ENCODE data around the gene LDLRAD4. TPM values are rescaled to one million over a fixed set of nuclear protein-coding genes. Genes with fewer than 3 reads are reported as not detected.

The LDLRAD4 gene
- total and polyA plus RNA-seq, 5 donors from 2014 or later = 42.4 to 207 (median 49.8) TPM

DNA sequence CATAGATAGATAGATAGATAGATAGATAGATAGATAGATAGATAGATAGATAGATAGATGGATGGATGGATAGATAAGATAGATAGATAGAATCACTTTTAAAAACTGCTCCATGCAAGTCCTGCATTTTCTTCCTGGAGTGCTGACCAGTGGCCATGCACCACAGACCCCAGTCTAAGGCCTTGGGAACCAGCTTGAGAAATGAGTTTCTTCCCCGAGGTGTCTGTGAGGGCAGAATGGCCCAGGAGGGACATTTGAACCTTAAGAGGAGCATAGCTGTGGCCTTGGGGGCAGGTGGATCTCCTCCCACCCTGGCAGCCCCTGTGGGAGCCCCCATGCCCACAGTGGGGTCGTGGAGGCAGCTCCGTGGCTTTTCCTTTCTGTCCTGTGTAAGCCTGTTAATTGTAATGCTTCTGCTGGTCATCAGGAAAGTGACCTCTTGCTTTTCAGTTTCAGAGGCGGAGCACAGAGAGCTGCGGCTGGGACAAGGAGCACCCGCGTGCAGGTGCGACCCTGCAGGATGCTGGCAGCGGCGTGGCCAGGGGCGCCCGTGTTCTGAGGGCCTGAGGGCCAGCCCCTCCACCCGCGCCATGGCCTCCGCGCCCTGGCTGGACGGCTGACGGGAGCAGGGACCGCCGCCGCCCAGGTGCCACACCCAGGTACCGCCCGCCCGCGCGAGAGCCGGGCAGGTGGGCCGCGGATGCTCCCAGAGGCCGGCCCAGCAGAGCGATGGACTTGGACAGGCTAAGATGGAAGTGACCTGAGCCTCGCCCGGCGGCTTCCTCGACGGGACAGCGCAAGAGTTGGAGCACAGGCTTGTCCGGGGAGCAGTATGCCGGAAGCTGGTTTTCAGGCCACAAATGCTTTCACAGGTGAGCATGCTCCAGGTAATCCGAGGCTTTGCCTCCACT is 168.6 kb downstream of the LDLRAD4 start:
- peaks cover under 1% of the 10 kb centered on the region for H3K27me3 Mint-ChIP-seq
- H3K4me1 Mint-ChIP-seq = peaks cover 44 to 92% (median 55%) of the 10 kb centered on the region in 4 donors
- H3K9me3 Mint-ChIP-seq = no peaks in the 10 kb centered on the region
- H3K36me3 ChIP-seq (ENCODE audit: control insufficient read depth, insufficient read depth, low read length) = peaks cover 54% of the 10 kb centered on the region
- no peak for ATAC-seq (ENCODE audit: low read depth in 2 of 2)
- no peaks in the 10 kb centered on the region for H3K9me3 ChIP-seq (ENCODE audit: control insufficient read depth in 2 of 2, low read length in 2 of 2)
- H3K27ac Mint-ChIP-seq = peak overlapping the region in 2 of 3 donors; percentile 86 to 99
- H3K36me3 Mint-ChIP-seq = peaks cover 35% of the 10 kb centered on the region
- H3K4me3 ChIP-seq (ENCODE audit: low read depth, low read length) = no peak overlapping the region
- peaks cover 62% of the 10 kb centered on the region for H3K4me1 ChIP-seq (ENCODE audit: control insufficient read depth, insufficient read depth, low read length, poor library complexity, severe bottlenecking)
- H3K27me3 ChIP-seq (ENCODE audit: control insufficient read depth, insufficient read depth, low read length) = no peaks in the 10 kb centered on the region
- DNase-seq = no peak
- peak overlapping the region; percentile 99 for H3K27ac ChIP-seq (ENCODE audit: insufficient read depth, low read length, poor library complexity, severe bottlenecking)
- H3K4me3 Mint-ChIP-seq = peak overlapping the region in 3 of 4 donors; percentile 57 to 94 (median 66)

GRCh38 chr18:13387855-13388548 is 169.4 kb downstream of the LDLRAD4 start:
- no peak for DNase-seq
- Histone ChIP-seq H3K27me3 (ENCODE audit: control insufficient read depth, insufficient read depth, low read length) (no peaks in the 10 kb centered on the region), H3K27ac (ENCODE audit: insufficient read depth, low read length, poor library complexity, severe bottlenecking) (no peak overlapping the region), H3K9me3 (ENCODE audit: control insufficient read depth in 2 of 2, low read length in 2 of 2) (no peaks in the 10 kb centered on the region), H3K4me1 (ENCODE audit: control insufficient read depth, insufficient read depth, low read length, poor library complexity, severe bottlenecking) (peaks cover 60% of the 10 kb centered on the region), H3K36me3 (ENCODE audit: control insufficient read depth, insufficient read depth, low read length) (peaks cover 60% of the 10 kb centered on the region), H3K4me3 (ENCODE audit: low read depth, low read length) (no peak overlapping the region)
- Mint-ChIP-seq H3K27me3 (no peaks in the 10 kb centered on the region), H3K36me3 (peaks cover 37% of the 10 kb centered on the region), H3K9me3 (no peaks in the 10 kb centered on the region), H3K4me1 (peaks cover 46 to 92% (median 58%) of the 10 kb centered on the region in 4 donors), H3K27ac (peak overlapping the region; percentile 35 to 71 (median 38)), H3K4me3 (peak overlapping the region in 3 of 4 donors; percentile 23 to 53 (median 28))
- ATAC-seq (ENCODE audit: low read depth in 2 of 2) = no peak

DNA sequence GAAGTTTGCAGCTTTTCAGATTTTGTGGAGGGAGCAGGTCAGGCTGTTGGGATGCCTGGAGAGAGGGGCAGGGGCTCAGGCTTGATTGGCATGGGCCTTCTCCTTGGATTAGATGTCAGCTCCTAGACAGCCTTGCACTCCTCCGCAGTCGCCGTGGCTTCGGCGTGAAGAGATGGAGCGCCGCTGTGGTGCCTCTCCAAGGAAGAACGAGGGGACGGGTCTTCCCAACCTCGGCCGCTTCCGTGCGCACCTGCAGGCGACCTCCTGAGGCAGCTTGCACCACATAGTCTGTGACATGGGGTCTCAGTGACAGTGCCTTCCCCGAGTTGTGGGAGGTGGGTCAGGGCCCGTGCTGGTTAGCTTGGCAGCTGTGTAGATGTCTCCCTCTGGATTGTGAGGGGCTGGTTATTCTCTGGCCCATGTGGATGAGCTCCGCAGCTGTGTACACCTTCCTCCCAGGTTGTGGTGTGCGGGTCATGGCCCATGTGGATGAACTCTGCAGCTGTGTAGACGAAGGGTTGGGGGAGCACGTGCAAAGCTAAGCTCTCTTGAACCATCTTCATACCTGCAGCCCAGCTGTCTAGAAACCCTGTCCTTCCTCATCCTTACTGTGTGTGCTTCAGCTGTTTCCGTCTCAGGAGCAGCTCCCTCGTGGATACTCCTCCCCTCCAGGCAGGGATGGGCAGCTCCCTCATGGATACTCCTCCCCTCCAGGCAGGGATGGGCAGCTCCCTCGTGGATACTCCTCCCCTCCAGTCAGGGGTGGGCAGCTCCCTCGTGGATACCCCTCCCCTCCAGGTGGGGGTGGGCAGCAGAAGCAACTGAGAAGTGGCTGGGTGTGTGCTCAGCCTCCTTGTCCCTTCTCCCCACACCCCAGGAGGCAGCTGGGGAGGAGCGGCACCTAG is 170.3 kb downstream of the LDLRAD4 start:
- H3K9me3 ChIP-seq (ENCODE audit: control insufficient read depth in 2 of 2, low read length in 2 of 2) = no peaks in the 10 kb centered on the region
- peak overlapping the region; percentile 17 for H3K27ac ChIP-seq (ENCODE audit: insufficient read depth, low read length, poor library complexity, severe bottlenecking)
- peaks cover 54 to 92% (median 63%) of the 10 kb centered on the region in 4 donors for H3K4me1 Mint-ChIP-seq
- H3K36me3 Mint-ChIP-seq = peaks cover 41% of the 10 kb centered on the region
- H3K36me3 ChIP-seq (ENCODE audit: control insufficient read depth, insufficient read depth, low read length) = peaks cover 64% of the 10 kb centered on the region
- H3K4me3 ChIP-seq (ENCODE audit: low read depth, low read length) = no peak overlapping the region
- DNase-seq (no peak), ATAC-seq (ENCODE audit: low read depth in 2 of 2) (no peak)
- no peaks in the 10 kb centered on the region for H3K9me3 Mint-ChIP-seq
- peak overlapping the region in 3 of 4 donors; percentile 23 to 53 (median 24) for H3K4me3 Mint-ChIP-seq
- no peaks in the 10 kb centered on the region for H3K27me3 ChIP-seq (ENCODE audit: control insufficient read depth, insufficient read depth, low read length)
- no peaks in the 10 kb centered on the region for H3K27me3 Mint-ChIP-seq
- peak overlapping the region; percentile 67 to 91 (median 71) for H3K27ac Mint-ChIP-seq
- peaks cover 54% of the 10 kb centered on the region for H3K4me1 ChIP-seq (ENCODE audit: control insufficient read depth, insufficient read depth, low read length, poor library complexity, severe bottlenecking)

- Histone ChIP-seq H3K27ac (ENCODE audit: insufficient read depth, low read length, poor library complexity, severe bottlenecking) (peak overlapping the region; percentile 17), H3K9me3 (ENCODE audit: control insufficient read depth in 2 of 2, low read length in 2 of 2) (no peaks in the 10 kb centered on the region), H3K4me3 (ENCODE audit: low read depth, low read length) (no peak overlapping the region), H3K27me3 (ENCODE audit: control insufficient read depth, insufficient read depth, low read length) (no peaks in the 10 kb centered on the region), H3K36me3 (ENCODE audit: control insufficient read depth, insufficient read depth, low read length) (peaks cover 66% of the 10 kb centered on the region), H3K4me1 (ENCODE audit: control insufficient read depth, insufficient read depth, low read length, poor library complexity, severe bottlenecking) (peaks cover 55% of the 10 kb centered on the region)
- DNase-seq (no peak), ATAC-seq (ENCODE audit: low read depth in 2 of 2) (peak in 1 of 2 donors; percentile 33)
- Mint-ChIP-seq H3K4me1 (peaks cover 56 to 91% (median 62%) of the 10 kb centered on the region in 4 donors), H3K27ac (peak overlapping the region; percentile 39 to 91 (median 67)), H3K9me3 (no peaks in the 10 kb centered on the region), H3K36me3 (peaks cover 42% of the 10 kb centered on the region), H3K4me3 (peak overlapping the region in 3 of 4 donors; percentile 24 to 81 (median 66)), H3K27me3 (no peaks in the 10 kb centered on the region)
Observed at GRCh38 chr18:13389491-13390131, 171.1 kb downstream of the LDLRAD4 start.

GRCh38 chr18:13390196-13390595 is 171.6 kb downstream of the LDLRAD4 start:
- Histone ChIP-seq H3K27ac (ENCODE audit: insufficient read depth, low read length, poor library complexity, severe bottlenecking) (peak overlapping the region; percentile 17), H3K4me3 (ENCODE audit: low read depth, low read length) (no peak overlapping the region), H3K4me1 (ENCODE audit: control insufficient read depth, insufficient read depth, low read length, poor library complexity, severe bottlenecking) (peaks cover 56% of the 10 kb centered on the region), H3K9me3 (ENCODE audit: control insufficient read depth in 2 of 2, low read length in 2 of 2) (no peaks in the 10 kb centered on the region), H3K27me3 (ENCODE audit: control insufficient read depth, insufficient read depth, low read length) (no peaks in the 10 kb centered on the region), H3K36me3 (ENCODE audit: control insufficient read depth, insufficient read depth, low read length) (peaks cover 69% of the 10 kb centered on the region)
- Mint-ChIP-seq H3K9me3 (no peaks in the 10 kb centered on the region), H3K27me3 (no peaks in the 10 kb centered on the region), H3K36me3 (peaks cover 46% of the 10 kb centered on the region), H3K4me3 (peak overlapping the region in 2 of 4 donors; percentile 66 to 81), H3K27ac (peak overlapping the region; percentile 39 to 91 (median 67)), H3K4me1 (peaks cover 56 to 91% (median 58%) of the 10 kb centered on the region in 4 donors)
- no peak for DNase-seq
- no peak for ATAC-seq (ENCODE audit: low read depth in 2 of 2)

DNA sequence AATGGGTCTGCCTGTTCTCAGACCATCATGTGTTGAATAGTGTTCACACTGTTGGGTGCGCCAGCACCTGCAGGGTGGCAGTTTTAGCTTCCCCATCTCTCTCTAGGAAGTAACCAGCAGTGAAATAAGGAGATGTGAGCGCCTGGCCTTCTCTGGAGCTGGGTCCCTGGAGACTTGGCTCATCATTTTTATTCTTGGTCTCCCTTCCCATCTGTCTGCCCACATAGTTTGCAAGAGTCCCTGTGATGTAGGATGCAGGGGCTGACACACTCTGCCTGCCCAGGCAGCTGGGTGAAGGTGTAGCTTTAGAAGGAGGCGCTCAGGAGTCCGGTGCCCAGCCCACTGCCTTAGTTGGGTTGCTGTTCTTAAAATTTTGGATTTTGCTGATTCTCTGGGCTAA is 172.2 kb downstream of the LDLRAD4 start:
- Mint-ChIP-seq H3K27me3 (no peaks in the 10 kb centered on the region), H3K36me3 (peaks cover 47% of the 10 kb centered on the region), H3K4me3 (peak overlapping the region in 3 of 4 donors; percentile 39 to 66 (median 40)), H3K27ac (peak overlapping the region in 2 of 3 donors; percentile 67 to 91), H3K4me1 (peaks cover 52 to 87% (median 56%) of the 10 kb centered on the region in 4 donors), H3K9me3 (no peaks in the 10 kb centered on the region)
- Histone ChIP-seq H3K4me1 (ENCODE audit: control insufficient read depth, insufficient read depth, low read length, poor library complexity, severe bottlenecking) (peaks cover 51% of the 10 kb centered on the region), H3K9me3 (ENCODE audit: control insufficient read depth in 2 of 2, low read length in 2 of 2) (no peaks in the 10 kb centered on the region), H3K36me3 (ENCODE audit: control insufficient read depth, insufficient read depth, low read length) (peaks cover 69% of the 10 kb centered on the region), H3K27ac (ENCODE audit: insufficient read depth, low read length, poor library complexity, severe bottlenecking) (no peak overlapping the region), H3K27me3 (ENCODE audit: control insufficient read depth, insufficient read depth, low read length) (no peaks in the 10 kb centered on the region), H3K4me3 (ENCODE audit: low read depth, low read length) (no peak overlapping the region)
- DNase-seq (no peak), ATAC-seq (ENCODE audit: low read depth in 2 of 2) (no peak)
